Endothelial cell (in vitro differentiated cells): Measurements from ENCODE around the gene SAMD4B. TPM values are rescaled to one million over a fixed set of nuclear protein-coding genes. Genes with fewer than 3 reads are reported as not detected.

Experiments
- DNase-seq: peaks from one replicate; pipeline ENCODE4 v3.0.0; 2021; ENCODE audit warnings: low spot score
- H3K27ac Mint-ChIP-seq: one replicate; pipeline ENCODE4 v1.8.0; 2021; ENCODE audit warnings: mixed read lengths, inconsistent platforms; ENCODE audit not compliant: unreplicated experiment
- H3K27me3 Mint-ChIP-seq: one replicate; pipeline ENCODE4 v1.8.0; 2021; ENCODE audit warnings: mild to moderate bottlenecking, moderate library complexity, mixed read lengths, inconsistent platforms; ENCODE audit not compliant: unreplicated experiment
- H3K36me3 Mint-ChIP-seq: one replicate; pipeline ENCODE4 v1.8.0; 2021; ENCODE audit warnings: mild to moderate bottlenecking, low read depth, mixed read lengths, inconsistent platforms; ENCODE audit not compliant: unreplicated experiment
- H3K4me1 Mint-ChIP-seq: one replicate; pipeline ENCODE4 v1.8.0; 2021; ENCODE audit warnings: mild to moderate bottlenecking, mixed read lengths, inconsistent platforms; ENCODE audit not compliant: unreplicated experiment
- H3K4me3 Mint-ChIP-seq: one replicate; pipeline ENCODE4 v1.8.0; 2021; ENCODE audit warnings: mild to moderate bottlenecking, mixed read lengths, inconsistent platforms; ENCODE audit not compliant: unreplicated experiment
- H3K9me3 Mint-ChIP-seq: one replicate; pipeline ENCODE4 v1.8.0; 2021; ENCODE audit warnings: mixed read lengths, inconsistent platforms; ENCODE audit not compliant: unreplicated experiment
- CTCF ChIP-seq: fragments of 200-600 bp; sonication (generic); IDR thresholded peaks from one replicate; pipeline ENCODE4 v1.5.0; 2021; ENCODE audit warnings: antibody characterized with exemption; ENCODE audit not compliant: unreplicated experiment
- microRNA-seq: library from miRNA; unstranded; fragments of <30 nt; microRNA quantifications from one replicate; pipeline ENCODE4, GENCODE V29; 2020; ENCODE audit not compliant: unreplicated experiment
- total RNA-seq: library from RNA; stranded (reverse); fragmentation: NEBNext Ultra II Directional; extraction: Animal tissue kit (Norgen Biotek cat#: 25700); gene quantifications from one replicate; pipeline ENCODE4 v1.2.1, GENCODE V29; 2021; ENCODE audit not compliant: unreplicated experiment

SAMD4B gene
- total RNA-seq, 1 donor from 2014 or later, result 127 TPM

- Mint-ChIP-seq H3K4me1 (peaks cover 15% of the 10 kb centered on the region), H3K4me3 (peak overlapping the region; percentile 31), H3K36me3 (peaks cover 26% of the 10 kb centered on the region), H3K9me3 (no peaks in the 10 kb centered on the region), H3K27me3 (peaks cover 19% of the 10 kb centered on the region), H3K27ac (peak overlapping the region; percentile 85)
- no peak for TF ChIP-seq CTCF
- no peak for DNase-seq
These were observed 88.7 kb downstream of the SAMD4B start for GRCh38 chr19:39430675-39431593.

GRCh38 chr19:39432677-39433025 is 90.4 kb downstream of the SAMD4B start:
- peak overlapping the region; percentile 83 for H3K27ac Mint-ChIP-seq

GRCh38 chr19:39433480-39434079 is 91.4 kb downstream of the SAMD4B start:
- peaks cover 26% of the 10 kb centered on the region for H3K27me3 Mint-ChIP-seq
- H3K4me3 Mint-ChIP-seq, result peak overlapping the region; percentile 18
- no peak for TF ChIP-seq CTCF
- DNase-seq, result no peak
- peak overlapping the region; percentile 26 for H3K27ac Mint-ChIP-seq
- peaks cover 29% of the 10 kb centered on the region for H3K36me3 Mint-ChIP-seq
- no peaks in the 10 kb centered on the region for H3K9me3 Mint-ChIP-seq
- peaks cover 34% of the 10 kb centered on the region for H3K4me1 Mint-ChIP-seq

More at GRCh38 chr19:39432677-39433025, 90.4 kb downstream of the SAMD4B start:
- no peak for TF ChIP-seq CTCF
- peaks cover 29% of the 10 kb centered on the region for H3K36me3 Mint-ChIP-seq
- H3K27me3 Mint-ChIP-seq, result peaks cover 30% of the 10 kb centered on the region
- H3K4me1 Mint-ChIP-seq, result peaks cover 29% of the 10 kb centered on the region
- H3K4me3 Mint-ChIP-seq, result no peak overlapping the region
- H3K9me3 Mint-ChIP-seq, result no peaks in the 10 kb centered on the region
- no peak for DNase-seq

GRCh38 chr19:39434123-39435076 is 92.2 kb downstream of the SAMD4B start:
- Mint-ChIP-seq H3K36me3 (peaks cover 29% of the 10 kb centered on the region), H3K27me3 (peaks cover 26% of the 10 kb centered on the region), H3K9me3 (no peaks in the 10 kb centered on the region), H3K4me1 (peaks cover 34% of the 10 kb centered on the region), H3K4me3 (peak overlapping the region; percentile 100), H3K27ac (peak overlapping the region; percentile 80)
- no peak for DNase-seq
- TF ChIP-seq CTCF, result no peak

Small RNA genes lying within 50 kb of the gene (microRNA-seq; reads per million reads assigned to microRNA genes)
- gene MIR4530, result 0.35 reads per million

Other genes with a start within 250 kb of the SAMD4B start
- gene PAK4, start 216.6 kb upstream of the SAMD4B start, total RNA-seq, result 48.8 TPM
- not detected for gene NCCRP1, start 145.5 kb upstream of the SAMD4B start, total RNA-seq
- not detected for gene SYCN, start 138.2 kb upstream of the SAMD4B start, total RNA-seq
- gene IFNL3, start 97.4 kb upstream of the SAMD4B start, total RNA-seq, result not detected
- gene IFNL4, start 93.6 kb upstream of the SAMD4B start, total RNA-seq, result not detected
- gene IFNL2, start 74.0 kb upstream of the SAMD4B start, total RNA-seq, result not detected
- gene IFNL1, start 46.0 kb upstream of the SAMD4B start, total RNA-seq, result not detected
- 0.33 TPM for gene LRFN1, start 21.6 kb upstream of the SAMD4B start, total RNA-seq
- gene GMFG, start 6.4 kb upstream of the SAMD4B start, total RNA-seq, result 36.2 TPM
- gene PAF1, start 48.7 kb downstream of the SAMD4B start, total RNA-seq, result 31.7 TPM
- gene MED29, start 49.0 kb downstream of the SAMD4B start, total RNA-seq, result 32.4 TPM
- 10.2 TPM for gene ZFP36, start 64.4 kb downstream of the SAMD4B start, total RNA-seq
- 172 TPM for gene PLEKHG2, start 70.2 kb downstream of the SAMD4B start, total RNA-seq
- gene RPS16, start 93.5 kb downstream of the SAMD4B start, total RNA-seq, result 2,151 TPM
- 139 TPM for gene SUPT5H, start 103.2 kb downstream of the SAMD4B start, total RNA-seq
- gene TIMM50, start 138.4 kb downstream of the SAMD4B start, total RNA-seq, result 86.2 TPM
- gene DLL3, start 156.5 kb downstream of the SAMD4B start, total RNA-seq, result 42.7 TPM
- gene SELENOV, start 172.7 kb downstream of the SAMD4B start, total RNA-seq, result 2.9 TPM
- gene EID2B, start 190.4 kb downstream of the SAMD4B start, total RNA-seq, result 3.2 TPM
- 19.6 TPM for gene EID2, start 197.7 kb downstream of the SAMD4B start, total RNA-seq